Measurements from ENCODE around the gene GSN.

GSN gene

GRCh38 chr9:121372239-121373010, 104.5 kb downstream of the GSN start:
- DNase-seq (ENCODE audit: low read depth), result no peak

GRCh38 chr9:121373011-121373729, 105.2 kb downstream of the GSN start:
- DNase-seq (ENCODE audit: low read depth), result no peak

- no peak for DNase-seq (ENCODE audit: low read depth)
These were observed 108.4 kb downstream of the GSN start for GRCh38 chr9:121376214-121376830.

GRCh38 chr9:121380846-121381245, 112.9 kb downstream of the GSN start:
- no peak for DNase-seq (ENCODE audit: low read depth)

Measured in stimulated activated CD8-positive, alpha-beta memory T cell treated with anti-CD3 and anti-CD28 coated beads, Interleukin-15, amount 100 ng/mL, for 24 hours (primary cell).